Activated naive CD8-positive, alpha-beta T cell treated with anti-CD3 and anti-CD28 coated beads, Interleukin-2, amount 50 U/mL, for 24 hours (primary cell): Measurements from ENCODE around the gene MS4A1.

Experiments
- ATAC-seq: fragments of 150-1000 bp; cut with Tn5 transposase; one replicate; pipeline ENCODE4 v1.10.0; 2021
- DNase-seq: peaks from one replicate; pipeline ENCODE4 v3.0.0; 2021
- H3K27ac Mint-ChIP-seq: one replicate; pipeline ENCODE4 v1.8.0; 2021; ENCODE audit warnings: mild to moderate bottlenecking, mixed read lengths
- H3K27me3 Mint-ChIP-seq: one replicate; pipeline ENCODE4 v1.8.0; 2021; ENCODE audit warnings: mixed read lengths
- H3K36me3 Mint-ChIP-seq: one replicate; pipeline ENCODE4 v1.8.0; 2021; ENCODE audit warnings: low read depth, mixed read lengths
- H3K4me1 Mint-ChIP-seq: one replicate; pipeline ENCODE4 v1.8.0; 2021; ENCODE audit warnings: mixed read lengths
- H3K4me3 Mint-ChIP-seq: one replicate; pipeline ENCODE4 v1.8.0; 2021; ENCODE audit warnings: mild to moderate bottlenecking, moderate library complexity, mixed read lengths
- H3K9me3 Mint-ChIP-seq: one replicate; pipeline ENCODE4 v1.8.0; 2021; ENCODE audit warnings: mixed read lengths

MS4A1 gene

DNA sequence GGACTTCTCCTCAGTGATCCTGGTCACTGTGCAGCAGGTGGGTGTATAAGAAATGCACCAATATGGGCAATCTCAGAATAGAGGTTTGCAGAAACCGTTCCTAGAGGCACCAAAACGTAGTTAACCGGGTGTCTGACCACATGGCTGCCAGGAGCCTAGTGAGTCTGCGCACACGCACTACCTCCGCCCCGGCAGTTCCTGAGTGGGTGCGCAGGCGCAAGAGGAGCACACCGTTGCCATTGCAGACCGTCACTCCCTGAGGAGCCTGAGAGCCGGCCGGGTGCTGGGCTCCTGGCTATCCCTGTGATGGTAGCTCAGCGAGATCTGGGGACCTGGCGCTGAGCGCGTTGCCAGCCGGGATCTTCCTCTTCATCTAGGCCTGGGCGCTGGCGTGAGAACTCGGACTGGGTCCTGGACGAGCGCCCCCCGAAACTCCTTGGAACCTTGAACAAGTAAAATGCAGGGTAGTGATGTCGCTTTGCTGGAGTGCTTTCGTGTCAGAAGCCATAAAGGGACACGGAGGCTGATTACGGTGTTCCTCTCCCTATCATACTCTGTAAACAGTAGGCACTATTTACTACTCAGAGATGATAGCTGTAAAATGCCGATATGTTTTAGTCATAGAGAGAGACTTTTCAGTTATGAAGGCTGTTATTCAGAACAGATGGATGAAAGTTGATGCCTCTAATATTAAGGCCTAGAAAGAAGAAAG is 59.7 kb downstream of the MS4A1 start, which contains the start of gene MS4A13:
MS4A13 (plus strand) TSS at position 249 of the 712 bp plus-strand sequence. CDS start 2,692 bp downstream, outside the sequence.
- Mint-ChIP-seq H3K4me3 (no peak within 1 kb of the TSS), H3K36me3 (no peaks in the 10 kb centered on the region), H3K4me1 (no peaks in the 10 kb centered on the region), H3K27me3 (peaks cover 15% of the 10 kb centered on the region), H3K27ac (no peak within 1 kb of the TSS), H3K9me3 (peaks cover 6% of the 10 kb centered on the region)
- no peak for ATAC-seq
- no peak for DNase-seq
